Neural cell (in vitro differentiated cells): ENCODE results near the gene VSIG10L2.

ENCODE experiments used
- CTCF ChIP-seq: fragments of 450-650 bp; IDR thresholded peaks from 2 replicates; pipeline ENCODE4 v1.5.1; 2014; ENCODE audit warnings: antibody characterized with exemption, mild to moderate bottlenecking, moderate library complexity; ENCODE audit not compliant: poor library complexity, severe bottlenecking
- EP300 ChIP-seq: fragments of 450-650 bp; conservative IDR thresholded peaks from 2 replicates; pipeline ENCODE4 v1.6.1; 2014; ENCODE audit warnings: antibody characterized with exemption, mild to moderate bottlenecking, moderate library complexity; ENCODE audit not compliant: poor library complexity, severe bottlenecking
- EZH2 ChIP-seq: fragments of 200-600, 300-800 bp; shearing (Covaris generic), sonication (generic); IDR thresholded peaks from 2 replicates; pipeline ENCODE4 v1.6.1; 2014; ENCODE audit warnings: antibody characterized with exemption, low read length, borderline replicate concordance, mild to moderate bottlenecking; ENCODE audit not compliant: insufficient read depth, poor library complexity, severe bottlenecking
- MXI1 ChIP-seq: fragments of 450-650 bp; conservative IDR thresholded peaks from 2 replicates; pipeline ENCODE4 v1.6.1; 2014; ENCODE audit warnings: antibody characterized with exemption, mild to moderate bottlenecking; ENCODE audit not compliant: poor library complexity, severe bottlenecking
- POLR2AphosphoS5 ChIP-seq: IDR thresholded peaks from 2 replicates; pipeline ENCODE4 v1.6.1; 2012
- RAD21 ChIP-seq: fragments of 450-650 bp; conservative IDR thresholded peaks from 2 replicates; pipeline ENCODE4 v1.6.1; 2014; ENCODE audit warnings: antibody characterized with exemption, mild to moderate bottlenecking, moderate library complexity
- REST ChIP-seq: IDR thresholded peaks from 2 replicates; pipeline ENCODE4 v1.6.1; 2012; ENCODE audit warnings: borderline replicate concordance
- TAF1 ChIP-seq: IDR thresholded peaks from 2 replicates; pipeline ENCODE4 v1.6.1; 2012; ENCODE audit warnings: low read depth

GRCh38 chr11:125941619-125942611 lies 3.9 kb upstream of the VSIG10L2 start:
- TF ChIP-seq POLR2AphosphoS5 (no peak), REST (no peak), CTCF (peak; percentile 37), MXI1 (no peak), RAD21 (no peak), EZH2 (no peak), EP300 (no peak), TAF1 (no peak)
